HEK293 (cell line): ENCODE data around the gene IFI30.

Experiments
- CTCF ChIP-seq: fragments of 450-650 bp; formaldehyde crosslinking; IDR thresholded peaks from 2 replicates; pipeline ENCODE4 v1.5.1; 2016; ENCODE audit warnings: missing biosample characterization, missing genetic modification characterization
- GLI4 ChIP-seq: fragments of 450-650 bp; formaldehyde crosslinking; IDR thresholded peaks from 2 replicates; pipeline ENCODE4 v1.5.1; 2016; ENCODE audit warnings: missing biosample characterization, missing genetic modification characterization
- KLF17 ChIP-seq: fragments of 450-650 bp; formaldehyde crosslinking; IDR thresholded peaks from 2 replicates; pipeline ENCODE4 v1.5.1; 2016; ENCODE audit warnings: missing biosample characterization, missing genetic modification characterization
- PRDM10 ChIP-seq: fragments of 450-650 bp; formaldehyde crosslinking; IDR thresholded peaks from 2 replicates; pipeline ENCODE4 v1.5.1; 2016; ENCODE audit warnings: missing biosample characterization, missing genetic modification characterization
- YY1 ChIP-seq: fragments of 450-650 bp; formaldehyde crosslinking; IDR thresholded peaks from 2 replicates; pipeline ENCODE4 v1.5.1; 2018; ENCODE audit warnings: missing biosample characterization, missing genetic modification characterization
- ZBTB17 ChIP-seq: fragments of 450-650 bp; formaldehyde crosslinking; IDR thresholded peaks from 2 replicates; pipeline ENCODE4 v1.5.1; 2016; ENCODE audit warnings: missing biosample characterization, missing genetic modification characterization
- ZBTB26 ChIP-seq: fragments of 450-650 bp; formaldehyde crosslinking; optimal IDR thresholded peaks from 2 replicates; pipeline ENCODE3; 2016; ENCODE audit warnings: missing biosample characterization, mild to moderate bottlenecking, missing genetic modification characterization
- ZBTB48 ChIP-seq: fragments of 450-650 bp; formaldehyde crosslinking; IDR thresholded peaks from 2 replicates; pipeline ENCODE4 v1.5.1; 2016; ENCODE audit warnings: missing biosample characterization, missing genetic modification characterization
- ZNF138 ChIP-seq: fragments of 450-650 bp; formaldehyde crosslinking; IDR thresholded peaks from 2 replicates; pipeline ENCODE4 v1.5.1; 2016; ENCODE audit warnings: missing biosample characterization, missing genetic modification characterization, borderline replicate concordance
- ZNF677 ChIP-seq: fragments of 450-650 bp; IDR thresholded peaks from 2 replicates; pipeline ENCODE4 v1.5.0; 2018; ENCODE audit warnings: missing biosample characterization, mild to moderate bottlenecking, missing genetic modification characterization, moderate library complexity

- no peak for TF ChIP-seq KLF17 (tag by site-specific recombination)
- TF ChIP-seq ZNF138 = no peak
- no peak for TF ChIP-seq ZNF677 (tag by site-specific recombination)
- TF ChIP-seq ZBTB26 (tag by site-specific recombination) = no peak
- no peak for TF ChIP-seq CTCF (tag by site-specific recombination)
- no peak for TF ChIP-seq ZBTB48 (tag by site-specific recombination)
- TF ChIP-seq YY1 (tag by site-specific recombination) = no peak
- no peak for TF ChIP-seq PRDM10 (tag by site-specific recombination)
- TF ChIP-seq GLI4 (tag by site-specific recombination) = no peak
- TF ChIP-seq ZBTB17 (tag by site-specific recombination) = no peak
Observed at GRCh38 chr19:18149596-18149975, 24.0 kb upstream of the IFI30 start.
